COR-L47 (cell line): ENCODE measurements around the gene COPG2.
"Not testable (repeated sequence)": the region's sequence is repeated elsewhere in the genome, so short reads cannot be mapped to it uniquely, and the experiment has no call there.

Source experiments
- DNase-seq: peaks from one replicate; lab custom pipeline; 2025; lab: John Stamatoyannopoulos, UW

Gene COPG2

GRCh38 chr7:130649004-130649790 is 19.4 kb downstream of the COPG2 start:
- no peak for DNase-seq

DNA sequence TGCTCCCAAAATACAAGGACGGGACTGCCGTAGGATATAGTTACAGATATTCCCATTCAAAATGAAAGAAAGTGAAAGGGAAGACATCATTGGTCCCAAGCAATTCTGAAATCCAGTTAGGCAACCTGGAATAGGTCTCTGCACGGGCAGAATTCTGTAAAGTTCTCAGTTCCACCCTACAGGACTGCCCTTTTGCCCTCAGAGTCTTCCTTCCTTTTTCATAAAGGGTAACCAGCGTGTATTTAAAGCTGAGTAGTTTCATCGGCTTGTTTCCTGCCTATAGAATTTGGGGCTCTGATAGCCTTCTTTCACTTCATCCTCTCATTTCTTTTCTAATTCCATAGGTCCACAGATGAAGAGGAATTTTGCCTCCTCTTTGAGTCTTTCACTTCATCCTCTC is 20.0 kb downstream of the COPG2 start:
- DNase-seq: no peak

DNA sequence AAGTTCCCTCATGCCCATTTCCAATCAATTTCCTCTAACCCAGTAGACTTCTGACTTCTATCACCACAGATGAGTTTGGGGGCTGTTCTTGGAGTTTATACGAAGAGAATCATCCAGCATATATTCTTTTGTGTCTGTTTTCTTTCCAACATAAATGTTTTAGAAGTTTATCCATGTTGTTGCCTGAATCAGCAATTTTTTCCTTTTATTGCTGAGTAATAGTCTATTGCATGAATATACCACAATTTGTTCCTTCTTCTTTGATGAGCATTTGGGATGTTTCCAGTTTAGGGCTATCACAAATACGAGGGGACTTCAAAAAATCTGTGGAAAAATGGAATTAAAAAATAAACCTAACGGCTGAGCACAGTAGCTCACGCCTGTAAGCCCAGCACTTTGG is 26.2 kb downstream of the COPG2 start:
- DNase-seq: no peak

- DNase-seq: no peak
Observed at GRCh38 chr7:130641497-130641896, 27.1 kb downstream of the COPG2 start.

GRCh38 chr7:130641040-130641439 is 27.5 kb downstream of the COPG2 start:
- DNase-seq: no peak

- DNase-seq: no peak
Observed at GRCh38 chr7:130639388-130639787, 29.2 kb downstream of the COPG2 start.

GRCh38 chr7:130632111-130632510 is 36.4 kb downstream of the COPG2 start:
- DNase-seq: no peak

DNA sequence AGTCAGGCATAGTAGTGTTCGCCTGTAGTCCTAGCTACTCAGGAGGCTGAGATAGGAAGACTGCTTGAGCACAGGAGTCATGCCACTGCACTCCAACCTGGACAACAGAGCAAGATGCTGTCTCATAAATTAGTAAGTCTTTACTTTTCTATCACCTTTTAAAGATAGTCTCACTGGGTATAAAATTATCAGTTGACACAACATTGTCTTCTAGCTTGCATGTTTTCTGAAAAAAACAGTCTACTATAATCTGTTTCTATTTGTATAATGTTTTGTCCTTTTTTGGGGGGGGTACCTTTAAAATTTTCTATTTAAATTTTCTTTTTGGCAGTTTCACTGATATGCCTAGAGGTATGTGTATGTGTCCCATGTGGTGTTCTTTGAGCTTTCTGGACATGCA is 39.6 kb downstream of the COPG2 start:
- DNase-seq: no peak

GRCh38 chr7:130627775-130628174 is 40.8 kb downstream of the COPG2 start:
- DNase-seq: no peak

- DNase-seq: no peak
Observed at GRCh38 chr7:130622866-130623265, 45.7 kb downstream of the COPG2 start.

DNA sequence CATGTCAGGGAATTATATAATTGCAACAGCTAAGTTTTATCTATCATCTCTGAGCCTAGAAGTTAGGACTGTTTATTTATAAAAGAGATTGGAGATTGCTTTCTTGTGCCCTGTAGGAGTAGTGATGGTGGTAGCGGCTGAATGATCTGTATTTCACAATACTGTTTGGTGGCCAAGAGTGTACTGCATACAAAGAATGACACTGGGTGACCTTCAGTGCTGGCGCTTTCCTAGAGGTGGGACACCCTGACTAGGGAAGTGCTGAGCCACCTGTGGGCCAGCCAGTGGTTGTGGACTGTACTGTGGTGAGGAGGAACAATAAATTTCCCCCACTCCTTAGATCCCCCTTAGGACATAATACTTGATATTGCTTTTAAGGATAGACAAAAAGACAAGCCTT is 53.0 kb downstream of the COPG2 start:
- DNase-seq: no peak

GRCh38 chr7:130614449-130614848 is 54.1 kb downstream of the COPG2 start:
- DNase-seq: no peak

- no peak for DNase-seq
Observed at GRCh38 chr7:130611218-130611617, 57.3 kb downstream of the COPG2 start.

GRCh38 chr7:130607066-130607465 is 61.5 kb downstream of the COPG2 start:
- not testable (repeated sequence) for DNase-seq

- no peak for DNase-seq
Observed at GRCh38 chr7:130606161-130606560, 62.4 kb downstream of the COPG2 start.

DNA sequence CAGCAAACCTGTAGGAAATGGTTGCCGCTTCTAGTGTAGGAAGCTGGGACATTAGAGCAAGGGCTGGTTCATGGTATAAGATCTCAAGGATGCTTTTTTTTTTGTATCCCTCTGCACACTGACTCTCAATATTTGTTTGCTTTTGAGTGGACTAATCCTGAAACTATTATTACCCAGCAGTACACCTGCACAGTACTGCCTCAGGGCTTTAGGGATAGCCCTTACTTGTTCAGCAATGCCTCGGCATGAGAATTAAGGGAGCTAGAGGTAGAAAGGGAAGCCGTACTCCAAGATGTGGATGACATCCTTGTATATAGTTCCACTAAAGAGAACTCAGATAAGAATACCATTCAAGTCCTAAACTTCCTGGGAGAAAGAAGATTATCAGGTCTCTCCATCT is 70.5 kb downstream of the COPG2 start:
- peak; percentile 5 for DNase-seq

- no peak for DNase-seq
Observed at GRCh38 chr7:130595986-130596385, 72.6 kb downstream of the COPG2 start.

DNA sequence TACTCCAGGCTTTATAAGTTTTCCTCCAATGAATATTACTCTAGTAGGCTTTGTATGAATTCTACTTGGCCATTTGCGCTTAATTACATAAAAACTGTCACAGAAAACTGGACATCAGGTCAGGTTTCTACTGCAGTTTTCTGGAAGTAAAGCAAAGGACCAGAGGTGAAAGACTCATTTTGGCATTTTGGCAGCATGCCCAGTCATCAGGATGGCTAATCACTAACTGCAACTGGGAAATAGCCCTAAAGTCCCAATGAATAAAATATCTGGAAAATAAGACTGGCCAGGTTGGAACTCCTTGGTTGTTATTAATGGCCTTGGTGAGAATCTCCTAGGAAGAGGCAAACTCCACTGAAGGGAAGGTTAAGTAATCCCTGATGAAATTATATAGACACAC is 75.5 kb downstream of the COPG2 start:
- DNase-seq: peak; percentile 17

DNA sequence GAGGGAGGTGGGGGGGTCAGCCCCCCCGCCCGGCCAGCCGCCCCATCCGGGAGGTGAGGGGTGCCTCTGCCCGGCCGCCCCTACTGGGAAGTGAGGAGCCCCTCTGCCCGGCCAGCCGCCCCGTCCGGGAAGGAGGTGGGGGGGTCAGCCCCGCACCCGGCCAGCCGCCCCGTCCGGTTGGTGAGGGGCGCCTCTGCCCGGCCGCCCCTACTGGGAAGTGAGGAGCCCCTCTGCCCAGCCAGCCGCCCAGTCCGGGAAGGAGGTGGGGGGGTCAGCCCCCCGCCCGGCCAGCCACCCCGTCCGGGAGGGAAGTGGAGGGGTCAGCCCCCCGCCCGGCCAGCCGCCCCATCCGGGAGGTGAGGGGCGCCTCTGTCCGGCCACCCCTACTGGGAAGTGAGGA is 77.1 kb downstream of the COPG2 start:
- DNase-seq: not testable (repeated sequence)

DNA sequence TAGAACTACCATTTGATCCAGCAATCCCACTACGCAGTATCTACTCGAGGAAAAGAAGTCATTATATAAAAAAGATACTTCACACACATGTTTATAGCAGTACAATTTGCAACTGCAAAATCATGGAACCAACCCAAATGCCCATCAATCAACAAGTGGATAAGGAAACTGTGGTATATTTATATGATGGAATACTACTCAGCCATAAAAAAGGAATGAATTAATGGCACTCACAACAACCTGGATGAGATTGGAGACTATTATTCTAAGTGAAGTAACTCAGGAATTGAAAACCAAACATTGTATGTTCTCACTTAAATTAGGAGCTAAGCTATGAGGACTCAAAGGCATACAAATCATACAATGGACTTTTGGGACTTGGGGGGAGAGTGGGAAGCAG is 82.6 kb downstream of the COPG2 start:
- not testable (repeated sequence) for DNase-seq

- DNase-seq: not testable (repeated sequence)
Observed at GRCh38 chr7:130575110-130575509, 93.4 kb downstream of the COPG2 start.

GRCh38 chr7:130570144-130570543 is 98.4 kb downstream of the COPG2 start:
- not testable (repeated sequence) for DNase-seq

DNA sequence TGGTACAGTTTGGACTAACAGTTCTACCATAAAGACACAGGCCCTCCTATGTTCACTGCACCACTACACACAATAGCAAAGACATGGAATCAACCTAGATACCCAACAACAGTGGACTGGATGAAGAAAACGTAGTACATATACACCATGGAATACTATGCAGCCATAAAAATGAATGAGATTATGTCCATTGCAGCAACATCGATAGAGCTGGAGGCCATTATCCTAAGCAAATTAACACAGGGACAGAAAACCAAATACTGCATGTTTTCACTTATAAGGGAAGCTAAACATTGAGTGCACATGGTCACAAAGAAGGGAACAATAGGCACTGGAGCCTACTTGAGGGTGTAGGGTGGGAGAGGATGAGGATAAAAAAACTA is 101.7 kb downstream of the COPG2 start:
- DNase-seq: no peak

GRCh38 chr7:130566168-130566897 is 102.2 kb downstream of the COPG2 start:
- DNase-seq: no peak
